Measurements from ENCODE around the gene NPAS4. TPM values are rescaled to one million over a fixed set of nuclear protein-coding genes. Genes with fewer than 3 reads are reported as not detected.

Gene NPAS4

GRCh38 chr11:66475349-66476172 is 54.7 kb downstream of the NPAS4 start:
- H3K27me3 ChIP-seq (ENCODE audit: control insufficient read depth in 1 of 2, insufficient read depth in 1 of 2, low read length in 2 of 2), result no peaks in the 10 kb centered on the region
- H3K14ac ChIP-seq (ENCODE audit: low read length in 2 of 2), result no peak overlapping the region
- H2AK5ac ChIP-seq (ENCODE audit: low read length, severe bottlenecking), result no peak overlapping the region
- H2BK15ac ChIP-seq (ENCODE audit: low read depth, poor library complexity, severe bottlenecking), result no peak overlapping the region
- H4K91ac ChIP-seq (ENCODE audit: low read length), result no peak overlapping the region
- H3K9me3 ChIP-seq (ENCODE audit: control insufficient read depth, low read length), result no peaks in the 10 kb centered on the region
- no peak overlapping the region for H3K4me3 ChIP-seq (ENCODE audit: insufficient read depth in 1 of 2, low read depth in 1 of 2, low read length in 2 of 2)
- H2BK12ac ChIP-seq (ENCODE audit: low read length in 2 of 2), result no peak overlapping the region
- no peak overlapping the region for H2BK120ac ChIP-seq (ENCODE audit: low read depth, low read length)
- H3K4me2 ChIP-seq (ENCODE audit: low read length, poor library complexity, severe bottlenecking), result no peak overlapping the region
- peaks cover 49 to 50% of the 10 kb centered on the region in 2 experiments for H3K36me3 ChIP-seq (ENCODE audit: control insufficient read depth in 1 of 2, insufficient read depth in 2 of 2, low read depth in 1 of 2, low read length in 2 of 2)
- no peak overlapping the region for H2BK5ac ChIP-seq (ENCODE audit: low read depth, low read length, poor library complexity, severe bottlenecking)
- no peak overlapping the region for H2AFZ ChIP-seq (ENCODE audit: low read depth, low read length)
- H3K9ac ChIP-seq (ENCODE audit: low read length), result no peak overlapping the region
- WGBS, result 96% methylated on average over 44 of the region's 44 CpGs
- peaks cover 8% of the 10 kb centered on the region for H3K4me1 ChIP-seq (ENCODE audit: control insufficient read depth, insufficient read depth, low read depth, low read length)
- H3K18ac ChIP-seq (ENCODE audit: low read depth in 1 of 2, low read length in 2 of 2), result no peak overlapping the region
- H4K8ac ChIP-seq (ENCODE audit: low read length), result no peak overlapping the region
- H3K79me1 ChIP-seq (replicated peaks; ENCODE audit: low read length, poor library complexity, severe bottlenecking), result peaks cover 14% of the 10 kb centered on the region
- no peak overlapping the region for H3K23ac ChIP-seq (ENCODE audit: low read length in 2 of 2)
- H3K4ac ChIP-seq (ENCODE audit: low read depth in 1 of 2, low read length in 2 of 2), result no peak overlapping the region
- no peak for DNase-seq
- no peak overlapping the region for H3K27ac ChIP-seq (ENCODE audit: low read length, poor library complexity, severe bottlenecking)

Small RNAs within 50 kb of the gene (small RNA-seq; reads per million reads assigned to genes)
- gene RF00017 (ENCODE audit: low read depth), result not detected
- not detected for gene RF00416 (ENCODE audit: low read depth)
- not detected for gene RNU1-84P (ENCODE audit: low read depth)
